ENCODE data around the gene CXADR. TPM values are rescaled to one million over a fixed set of nuclear protein-coding genes. Genes with fewer than 3 reads are reported as not detected.

The CXADR gene
- total RNA-seq, 1 donor from 2014 or later, result not detected

DNA sequence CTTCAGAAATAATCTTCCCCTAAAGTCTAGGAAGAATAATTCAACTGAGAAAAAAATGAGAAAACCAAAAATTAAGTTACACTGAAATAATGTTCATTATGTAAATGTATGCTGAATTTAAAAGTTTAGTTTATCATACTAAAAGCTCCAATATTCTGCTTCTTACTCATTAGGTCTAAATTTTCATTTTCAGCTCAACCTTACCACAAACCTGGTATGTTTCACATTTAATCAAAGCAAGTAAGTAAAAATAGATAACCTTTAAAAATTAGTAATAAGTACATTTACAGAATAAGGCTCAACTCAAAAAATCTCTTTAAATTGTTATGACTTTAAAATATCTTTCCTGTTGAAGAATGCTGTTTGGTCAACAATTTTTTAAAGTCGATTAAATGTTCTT is 84.8 kb downstream of the CXADR start:
- no peaks in the 10 kb centered on the region for H3K27me3 Mint-ChIP-seq
- TF ChIP-seq, protein P1, sequence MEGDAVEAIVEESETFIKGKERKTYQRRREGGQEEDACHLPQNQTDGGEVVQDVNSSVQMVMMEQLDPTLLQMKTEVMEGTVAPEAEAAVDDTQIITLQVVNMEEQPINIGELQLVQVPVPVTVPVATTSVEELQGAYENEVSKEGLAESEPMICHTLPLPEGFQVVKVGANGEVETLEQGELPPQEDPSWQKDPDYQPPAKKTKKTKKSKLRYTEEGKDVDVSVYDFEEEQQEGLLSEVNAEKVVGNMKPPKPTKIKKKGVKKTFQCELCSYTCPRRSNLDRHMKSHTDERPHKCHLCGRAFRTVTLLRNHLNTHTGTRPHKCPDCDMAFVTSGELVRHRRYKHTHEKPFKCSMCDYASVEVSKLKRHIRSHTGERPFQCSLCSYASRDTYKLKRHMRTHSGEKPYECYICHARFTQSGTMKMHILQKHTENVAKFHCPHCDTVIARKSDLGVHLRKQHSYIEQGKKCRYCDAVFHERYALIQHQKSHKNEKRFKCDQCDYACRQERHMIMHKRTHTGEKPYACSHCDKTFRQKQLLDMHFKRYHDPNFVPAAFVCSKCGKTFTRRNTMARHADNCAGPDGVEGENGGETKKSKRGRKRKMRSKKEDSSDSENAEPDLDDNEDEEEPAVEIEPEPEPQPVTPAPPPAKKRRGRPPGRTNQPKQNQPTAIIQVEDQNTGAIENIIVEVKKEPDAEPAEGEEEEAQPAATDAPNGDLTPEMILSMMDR (IDR thresholded peaks at IDR 0.05), result no peak
- CTCF ChIA-PET, result interaction anchor here (1.0 kb wide), 1 partner anchor 12 kb away, joined by 3 read pairs; no protein-coding TSS in a partner anchor
- H3K27ac Mint-ChIP-seq, result no peak overlapping the region
- POLR2A ChIA-PET, result no interaction called here
- H3K9me3 Mint-ChIP-seq, result no peaks in the 10 kb centered on the region
- ATAC-seq (ENCODE audit: low read depth) (no peak), DNase-seq (no peak)
- H3K4me1 Mint-ChIP-seq, result peaks cover 8% of the 10 kb centered on the region
- peaks cover 64% of the 10 kb centered on the region for H3K36me3 Mint-ChIP-seq (ENCODE audit: low read depth)
- H3K4me3 Mint-ChIP-seq, result no peak overlapping the region
- intact Hi-C loops (cut with micrococcal nuclease), result no loop called here

DNA sequence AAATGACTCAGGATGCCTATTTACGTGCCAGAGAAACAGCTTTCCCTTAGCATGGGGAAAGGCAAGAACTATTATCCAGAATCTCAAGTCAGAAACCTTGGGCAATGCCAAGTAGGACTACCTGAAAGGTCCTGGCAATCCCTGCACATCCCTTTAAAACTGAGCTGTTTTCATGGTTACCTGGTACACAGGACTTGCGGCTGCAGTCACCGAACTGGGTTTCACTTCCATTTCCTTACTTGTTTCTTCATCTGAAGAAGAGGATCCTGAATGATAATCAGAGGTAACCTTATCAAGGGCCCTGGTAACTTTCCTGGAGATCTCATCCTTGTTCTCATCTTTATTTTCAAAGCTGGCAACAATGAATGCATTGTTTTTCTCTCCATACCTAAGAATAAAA is 85.6 kb downstream of the CXADR start:
- Mint-ChIP-seq H3K4me1 (peaks cover 8% of the 10 kb centered on the region), H3K9me3 (no peaks in the 10 kb centered on the region), H3K27me3 (no peaks in the 10 kb centered on the region), H3K36me3 (ENCODE audit: low read depth) (peaks cover 65% of the 10 kb centered on the region), H3K4me3 (no peak overlapping the region), H3K27ac (no peak overlapping the region)
- intact Hi-C loops (cut with micrococcal nuclease), result no loop called here
- TF ChIP-seq, protein P1 (IDR thresholded peaks at IDR 0.05), result no peak
- CTCF ChIA-PET, result interaction anchor here (1.0 kb wide), 1 partner anchor 13 kb away, joined by 3 read pairs; no protein-coding TSS in a partner anchor
- DNase-seq (no peak), ATAC-seq (ENCODE audit: low read depth) (no peak)
- POLR2A ChIA-PET, result no interaction called here

DNA sequence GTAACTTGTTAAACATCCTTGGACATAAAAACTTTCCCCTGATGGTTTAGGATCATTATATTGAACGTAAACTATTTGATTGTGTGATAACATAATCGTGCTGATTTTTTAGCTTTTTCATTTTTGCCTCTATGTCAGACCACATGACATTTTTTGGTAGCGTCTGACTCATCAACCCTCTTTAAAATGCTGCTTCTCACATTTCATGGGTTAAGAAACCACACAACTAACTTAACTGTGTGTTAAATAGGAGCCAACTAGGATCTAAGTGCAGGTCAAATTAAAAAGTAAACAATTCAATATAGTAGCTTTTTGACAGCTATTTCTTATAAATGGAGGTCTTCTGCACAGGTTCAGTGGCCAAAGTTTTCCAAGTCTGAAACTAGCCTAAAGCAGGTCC is 90.0 kb downstream of the CXADR start:
- no peak overlapping the region for H3K4me3 Mint-ChIP-seq
- no peak overlapping the region for H3K27ac Mint-ChIP-seq
- no peaks in the 10 kb centered on the region for H3K27me3 Mint-ChIP-seq
- CTCF ChIA-PET, result no interaction called here
- H3K36me3 Mint-ChIP-seq (ENCODE audit: low read depth), result peaks cover 57% of the 10 kb centered on the region
- intact Hi-C loops (cut with micrococcal nuclease), result no loop called here
- DNase-seq (no peak), ATAC-seq (ENCODE audit: low read depth) (no peak)
- TF ChIP-seq, protein P1 (IDR thresholded peaks at IDR 0.05), result no peak
- peaks cover 8% of the 10 kb centered on the region for H3K4me1 Mint-ChIP-seq
- POLR2A ChIA-PET, result no interaction called here
- H3K9me3 Mint-ChIP-seq, result no peaks in the 10 kb centered on the region

DNA sequence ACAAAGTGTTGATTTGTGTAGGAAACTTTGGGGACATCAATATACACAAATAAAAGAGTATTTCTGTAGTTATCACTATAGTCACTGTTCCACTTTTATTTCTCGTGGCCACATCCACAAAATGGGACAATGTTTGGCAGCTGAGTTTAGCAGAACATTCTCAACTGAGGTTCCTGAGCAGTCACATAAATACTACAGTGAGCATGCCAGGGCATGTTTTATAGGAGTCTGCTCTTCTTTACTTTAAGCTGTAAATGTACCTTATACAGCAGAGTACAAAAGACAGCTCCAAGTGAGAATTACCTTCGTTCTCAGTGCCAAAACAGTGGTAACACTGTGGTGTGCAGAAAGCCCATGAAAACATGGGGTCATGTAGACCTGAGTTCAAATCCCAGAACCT is 94.8 kb downstream of the CXADR start:
- DNase-seq (no peak), ATAC-seq (ENCODE audit: low read depth) (no peak)
- intact Hi-C loops (cut with micrococcal nuclease), result no loop called here
- CTCF ChIA-PET, result no interaction called here
- H3K9me3 Mint-ChIP-seq, result no peaks in the 10 kb centered on the region
- H3K36me3 Mint-ChIP-seq (ENCODE audit: low read depth), result peaks cover 42% of the 10 kb centered on the region
- no peak overlapping the region for H3K27ac Mint-ChIP-seq
- H3K27me3 Mint-ChIP-seq, result no peaks in the 10 kb centered on the region
- H3K4me1 Mint-ChIP-seq, result peaks cover 14% of the 10 kb centered on the region
- POLR2A ChIA-PET, result no interaction called here
- no peak overlapping the region for H3K4me3 Mint-ChIP-seq
- TF ChIP-seq, protein P1 (IDR thresholded peaks at IDR 0.05), result no peak

DNA sequence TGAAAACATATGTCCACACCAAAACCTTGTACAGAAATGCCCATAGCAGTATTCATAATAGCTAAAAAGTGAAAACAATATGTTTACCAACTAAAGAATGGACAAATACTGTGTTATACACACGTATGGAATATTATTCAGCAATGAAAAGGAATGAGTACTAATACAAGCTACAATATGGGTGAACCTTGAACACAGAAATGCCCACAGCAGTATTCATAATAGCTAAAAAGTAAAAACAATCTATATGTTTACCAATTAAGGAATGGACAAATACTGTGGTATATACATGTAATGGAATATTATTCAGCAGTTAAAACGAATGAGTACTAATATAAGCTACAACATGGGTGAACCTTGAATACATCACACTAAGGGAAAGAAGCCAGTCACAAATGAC is 96.8 kb downstream of the CXADR start:
- Mint-ChIP-seq H3K36me3 (ENCODE audit: low read depth) (peaks cover 24% of the 10 kb centered on the region), H3K27me3 (no peaks in the 10 kb centered on the region), H3K4me1 (peaks cover 18% of the 10 kb centered on the region), H3K27ac (no peak overlapping the region), H3K9me3 (no peaks in the 10 kb centered on the region), H3K4me3 (no peak overlapping the region)
- TF ChIP-seq, protein P1 (IDR thresholded peaks at IDR 0.05), result no peak
- intact Hi-C loops (cut with micrococcal nuclease), result loop anchor here (2.0 to 5.0 kb wide), 4 partner anchors 19 to 1877 kb away; partner anchors contain the start of gene CXADR
- DNase-seq (no peak), ATAC-seq (ENCODE audit: low read depth) (no peak)
- ChIA-PET POLR2A (interaction anchor here (0.6 kb wide), 1 partner anchor 27 kb away, joined by 3 read pairs; no protein-coding TSS in a partner anchor), CTCF (interaction anchor here (1.1 kb wide), 1 partner anchor 223 kb away, joined by 3 read pairs; no protein-coding TSS in a partner anchor)
